ENCODE data around the gene NCBP2.

The NCBP2 gene

GRCh38 chr3:196942226-196942914 lies at the start of gene NCBP2:
Gene NCBP2 (minus strand): TSS chr3:196942528. CDS start chr3:196942503, 25 bp downstream.
- DNase-seq, result peak; percentile 99

- no peak for DNase-seq
Measured at GRCh38 chr3:196991581-196992460, 49.5 kb upstream of the NCBP2 start.

- DNase-seq, result no peak
Measured at GRCh38 chr3:196990601-196991007, 48.3 kb upstream of the NCBP2 start.

GRCh38 chr3:196989721-196990262 lies 47.5 kb upstream of the NCBP2 start:
- DNase-seq, result no peak

GRCh38 chr3:196988241-196989029 lies 46.1 kb upstream of the NCBP2 start:
- DNase-seq, result no peak

GRCh38 chr3:196987022-196987421 lies 44.7 kb upstream of the NCBP2 start:
- no peak for DNase-seq

GRCh38 chr3:196985954-196986885 lies 43.9 kb upstream of the NCBP2 start:
- no peak for DNase-seq

- no peak for DNase-seq
Measured at GRCh38 chr3:196985298-196985697, 43.0 kb upstream of the NCBP2 start.

- DNase-seq, result no peak
Measured at GRCh38 chr3:196983186-196983585, 40.9 kb upstream of the NCBP2 start.

- DNase-seq, result no peak
Measured at GRCh38 chr3:196981657-196982056, 39.3 kb upstream of the NCBP2 start.

- DNase-seq, result no peak
Measured at GRCh38 chr3:196979545-196979944, 37.2 kb upstream of the NCBP2 start.

GRCh38 chr3:196976941-196977340 lies 34.6 kb upstream of the NCBP2 start:
- no peak for DNase-seq

GRCh38 chr3:196975349-196975748 lies 33.0 kb upstream of the NCBP2 start:
- DNase-seq, result no peak

- DNase-seq, result no peak
Measured at GRCh38 chr3:196974661-196975060, 32.3 kb upstream of the NCBP2 start.

- DNase-seq, result no peak
Measured at GRCh38 chr3:196971094-196971698, 28.9 kb upstream of the NCBP2 start.

- DNase-seq, result no peak
Measured at GRCh38 chr3:196970547-196971093, 28.3 kb upstream of the NCBP2 start.

- DNase-seq, result peak; percentile 80
Measured at GRCh38 chr3:196969660-196970546, 27.6 kb upstream of the NCBP2 start.

- DNase-seq, result peak; percentile 49
Measured at GRCh38 chr3:196969134-196969659, 26.9 kb upstream of the NCBP2 start.

- DNase-seq, result peak; percentile 58
Measured at GRCh38 chr3:196968233-196969133, 26.2 kb upstream of the NCBP2 start, which contains the start of gene PIGZ. Gene PIGZ (minus strand): TSS chr3:196968833. CDS start chr3:196952031, 16,802 bp downstream.
